Measurements from ENCODE around the gene CYB561D1.
A peak's percentile ranks its signal among the peaks of the same experiment; 100 is the strongest.
"Not testable (repeated sequence)": the region's sequence is repeated elsewhere in the genome, so short reads cannot be mapped to it uniquely, and the experiment has no call there.

The CYB561D1 gene, protein sequence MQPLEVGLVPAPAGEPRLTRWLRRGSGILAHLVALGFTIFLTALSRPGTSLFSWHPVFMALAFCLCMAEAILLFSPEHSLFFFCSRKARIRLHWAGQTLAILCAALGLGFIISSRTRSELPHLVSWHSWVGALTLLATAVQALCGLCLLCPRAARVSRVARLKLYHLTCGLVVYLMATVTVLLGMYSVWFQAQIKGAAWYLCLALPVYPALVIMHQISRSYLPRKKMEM
- long read RNA-seq, full-length matches to known transcripts: 19 of 24 reads
- long read RNA-seq, partial matches to known transcripts: 1 of 24 reads
- long read RNA-seq, other reads (novel, unspliced or antisense): 4 of 24 reads

GRCh38 chr1:109493805-109494539 lies at the start of gene CYB561D1:
CYB561D1 (plus strand) TSS chr1:109494094; CDS start chr1:109494140, 46 bp downstream.
- Histone ChIP-seq H3K4me3 (replicated peaks; ENCODE audit: insufficient read depth, low read length) (peak within 1 kb of the TSS; percentile 96), H3K27me3 (ENCODE audit: insufficient read depth, poor library complexity, severe bottlenecking) (no peaks in the 10 kb centered on the region), H3K27ac (replicated peaks) (peak within 1 kb of the TSS; percentile 56)
- peak; percentile 65 to 87 for DNase-seq (ENCODE audit: low read depth in 1 of 2, low spot score in 1 of 2)
- no peak for TF ChIP-seq REST (IDR thresholded peaks at IDR 0.05; ENCODE audit: insufficient replicate concordance, low read depth)
- TF ChIP-seq, protein P1, sequence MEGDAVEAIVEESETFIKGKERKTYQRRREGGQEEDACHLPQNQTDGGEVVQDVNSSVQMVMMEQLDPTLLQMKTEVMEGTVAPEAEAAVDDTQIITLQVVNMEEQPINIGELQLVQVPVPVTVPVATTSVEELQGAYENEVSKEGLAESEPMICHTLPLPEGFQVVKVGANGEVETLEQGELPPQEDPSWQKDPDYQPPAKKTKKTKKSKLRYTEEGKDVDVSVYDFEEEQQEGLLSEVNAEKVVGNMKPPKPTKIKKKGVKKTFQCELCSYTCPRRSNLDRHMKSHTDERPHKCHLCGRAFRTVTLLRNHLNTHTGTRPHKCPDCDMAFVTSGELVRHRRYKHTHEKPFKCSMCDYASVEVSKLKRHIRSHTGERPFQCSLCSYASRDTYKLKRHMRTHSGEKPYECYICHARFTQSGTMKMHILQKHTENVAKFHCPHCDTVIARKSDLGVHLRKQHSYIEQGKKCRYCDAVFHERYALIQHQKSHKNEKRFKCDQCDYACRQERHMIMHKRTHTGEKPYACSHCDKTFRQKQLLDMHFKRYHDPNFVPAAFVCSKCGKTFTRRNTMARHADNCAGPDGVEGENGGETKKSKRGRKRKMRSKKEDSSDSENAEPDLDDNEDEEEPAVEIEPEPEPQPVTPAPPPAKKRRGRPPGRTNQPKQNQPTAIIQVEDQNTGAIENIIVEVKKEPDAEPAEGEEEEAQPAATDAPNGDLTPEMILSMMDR (IDR thresholded peaks at IDR 0.05; ENCODE audit: insufficient read depth, low read length): peak; percentile 81
- TF ChIP-seq POLR2AphosphoS5 (IDR thresholded peaks at IDR 0.05; ENCODE audit: low read depth): peak; percentile 81; the same call in 1 of the 2 replicates
- no peak for TF ChIP-seq GABPA (IDR thresholded peaks at IDR 0.05; ENCODE audit: low read depth)
- no peak for TF ChIP-seq SPI1 (IDR thresholded peaks at IDR 0.05; ENCODE audit: borderline replicate concordance, low read depth)

DNA sequence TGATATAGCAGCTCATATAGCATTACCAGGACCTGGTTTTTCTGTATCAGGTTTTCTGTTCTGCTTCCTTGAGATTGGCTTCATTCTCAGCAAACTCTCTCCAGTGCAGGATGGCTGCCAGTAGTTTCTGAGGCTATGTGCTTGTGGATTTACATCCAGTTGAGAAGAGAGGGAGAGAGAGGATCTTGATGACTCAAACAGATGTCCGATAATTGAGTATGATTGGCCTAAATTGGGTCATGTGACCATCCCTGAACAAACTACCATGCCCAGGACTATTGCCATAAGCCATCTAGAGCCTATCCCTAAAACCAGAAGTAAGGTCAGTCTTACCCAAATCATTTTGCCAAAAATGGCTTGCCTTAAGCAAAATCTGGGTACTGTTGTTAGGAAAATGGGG lies 49.5 kb upstream of the CYB561D1 start:
- no peak for DNase-seq (ENCODE audit: low read depth in 1 of 2, low spot score in 1 of 2)
- H3K27me3 ChIP-seq (ENCODE audit: insufficient read depth, poor library complexity, severe bottlenecking): peaks cover 7% of the 10 kb centered on the region
- H3K27ac ChIP-seq (replicated peaks): no peak overlapping the region
- H3K4me3 ChIP-seq (replicated peaks; ENCODE audit: insufficient read depth, low read length): no peak overlapping the region
- TF ChIP-seq, protein P1 (IDR thresholded peaks at IDR 0.05; ENCODE audit: insufficient read depth, low read length): no peak
- no peak for TF ChIP-seq POLR2AphosphoS5 (IDR thresholded peaks at IDR 0.05; ENCODE audit: low read depth)
- no peak for TF ChIP-seq GABPA (IDR thresholded peaks at IDR 0.05; ENCODE audit: low read depth)
- no peak for TF ChIP-seq REST (IDR thresholded peaks at IDR 0.05; ENCODE audit: insufficient replicate concordance, low read depth)
- no peak for TF ChIP-seq SPI1 (IDR thresholded peaks at IDR 0.05; ENCODE audit: borderline replicate concordance, low read depth)

GRCh38 chr1:109445949-109446695 lies 47.8 kb upstream of the CYB561D1 start:
- not testable (repeated sequence) for H3K27me3 ChIP-seq (ENCODE audit: insufficient read depth, poor library complexity, severe bottlenecking); H3K27ac ChIP-seq (replicated peaks); DNase-seq (ENCODE audit: low read depth in 1 of 2, low spot score in 1 of 2); H3K4me3 ChIP-seq (replicated peaks; ENCODE audit: insufficient read depth, low read length)

DNA sequence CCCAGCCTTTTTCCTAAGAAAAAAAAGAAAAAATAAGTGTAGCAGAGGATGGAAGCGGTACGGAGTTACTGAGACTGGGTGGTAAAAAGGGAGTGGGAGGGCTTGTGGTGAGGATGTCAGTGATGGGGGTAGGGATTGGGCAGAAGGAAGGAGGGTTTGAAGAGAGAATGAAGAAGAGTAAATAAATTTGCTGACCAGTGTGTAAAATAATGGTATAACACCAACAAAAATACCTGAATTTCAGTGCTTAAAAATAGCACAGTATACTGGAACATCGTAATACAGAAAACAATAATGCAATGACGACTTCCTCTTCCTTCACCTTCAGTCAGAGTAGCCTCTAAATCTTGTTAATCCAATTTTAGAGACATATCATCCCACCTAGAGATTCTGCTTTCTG lies 46.4 kb upstream of the CYB561D1 start:
- TF ChIP-seq POLR2AphosphoS5 (IDR thresholded peaks at IDR 0.05; ENCODE audit: low read depth): no peak
- TF ChIP-seq SPI1 (IDR thresholded peaks at IDR 0.05; ENCODE audit: borderline replicate concordance, low read depth): no peak
- TF ChIP-seq REST (IDR thresholded peaks at IDR 0.05; ENCODE audit: insufficient replicate concordance, low read depth): no peak
- TF ChIP-seq, protein P1 (IDR thresholded peaks at IDR 0.05; ENCODE audit: insufficient read depth, low read length): no peak
- TF ChIP-seq GABPA (IDR thresholded peaks at IDR 0.05; ENCODE audit: low read depth): no peak
- no peak for DNase-seq (ENCODE audit: low read depth in 1 of 2, low spot score in 1 of 2)
- Histone ChIP-seq H3K27ac (replicated peaks) (no peak overlapping the region), H3K27me3 (ENCODE audit: insufficient read depth, poor library complexity, severe bottlenecking) (peaks cover 7% of the 10 kb centered on the region), H3K4me3 (replicated peaks; ENCODE audit: insufficient read depth, low read length) (no peak overlapping the region)

Data from HL-60 (cell line).